ENCODE measurements around the gene PTPN11. TPM values are rescaled to one million over a fixed set of nuclear protein-coding genes. Genes with fewer than 3 reads are reported as not detected.
"Not testable (repeated sequence)": the region's sequence is repeated elsewhere in the genome, so short reads cannot be mapped to it uniquely, and the experiment has no call there.

The PTPN11 gene
- total and polyA plus RNA-seq, 2 experiments from 2014 or later = 78.0 to 89.5 TPM

DNA sequence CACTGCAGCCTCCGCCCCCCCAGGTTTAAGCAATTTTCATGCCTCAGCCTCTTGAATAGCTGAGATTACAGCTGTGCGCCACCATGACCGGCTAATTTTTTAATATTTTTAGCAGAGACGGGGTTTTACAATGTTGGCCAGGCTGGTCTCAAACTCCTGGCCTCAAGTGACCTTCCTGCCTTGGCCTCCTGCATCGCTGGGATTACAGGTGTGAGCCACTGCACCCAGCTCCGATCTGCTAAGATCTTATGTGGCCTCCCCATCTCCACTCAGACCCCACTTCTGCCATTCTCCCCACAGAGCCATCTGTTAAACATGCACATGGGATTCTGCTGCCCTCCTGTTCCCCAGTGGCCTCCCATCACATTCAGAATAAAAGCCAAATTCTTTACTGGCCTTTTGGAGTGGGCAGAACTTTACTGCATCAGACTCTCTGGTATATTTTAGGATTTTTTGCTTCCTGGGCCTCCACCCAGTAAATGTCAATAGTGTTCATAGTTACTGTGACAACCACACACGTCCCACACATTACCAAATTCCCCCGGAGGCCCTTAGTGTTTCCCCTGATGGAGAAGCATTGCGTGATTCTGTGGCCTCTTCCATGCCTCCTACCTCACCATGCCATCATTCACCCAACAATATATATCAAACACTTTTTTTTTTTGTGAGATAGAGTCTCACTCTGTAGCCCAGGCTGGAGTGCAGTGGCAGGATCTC is 96.3 kb downstream of the PTPN11 start:
- in situ Hi-C loops (cut with MboI) = no loop called here
- no peak overlapping the region for H3K4me2 ChIP-seq (ENCODE audit: unreplicated experiment)
- H3K27me3 ChIP-seq (replicated peaks; ENCODE audit: insufficient read depth) = no peaks in the 10 kb centered on the region
- no peaks in the 10 kb centered on the region for H3K9me3 ChIP-seq (ENCODE audit: low read depth)
- H3K79me2 ChIP-seq (ENCODE audit: insufficient read depth) = no peaks in the 10 kb centered on the region
- no peak overlapping the region for H3K4me3 ChIP-seq
- peak; percentile 67 for DNase-seq
- H3K9me2 ChIP-seq (ENCODE audit: insufficient read depth) = no peaks in the 10 kb centered on the region
- H3K4me1 ChIP-seq (ENCODE audit: insufficient read depth) = no peaks in the 10 kb centered on the region
- no peaks in the 10 kb centered on the region; the same call in 1 of the 2 replicates for H3K36me3 ChIP-seq (ENCODE audit: low read depth)
- 31% methylated on average over 9 of the region's 9 CpGs for WGBS, 2 experiments (ENCODE audit: low coverage in 1 of 2, low lambda C conversion rate in 2 of 2, missing lambda C conversion rate in 2 of 2)
- H3F3A ChIP-seq (ENCODE audit: insufficient read depth) = no peaks in the 10 kb centered on the region
- H4K20me1 ChIP-seq (ENCODE audit: insufficient read depth) = no peaks in the 10 kb centered on the region
- no peak overlapping the region for H3K27ac ChIP-seq
- TF ChIP-seq EZH2 (IDR thresholded peaks at IDR 0.05; ENCODE audit: insufficient read depth, poor library complexity, severe bottlenecking) = no peak
- TF ChIP-seq EZH2phosphoT487 (IDR thresholded peaks at IDR 0.05; ENCODE audit: insufficient read depth, low read depth) = no peak
- H2AFZ ChIP-seq = no peak overlapping the region
- H3K9ac ChIP-seq = no peak overlapping the region; the same call in 1 of the 2 replicates

DNA sequence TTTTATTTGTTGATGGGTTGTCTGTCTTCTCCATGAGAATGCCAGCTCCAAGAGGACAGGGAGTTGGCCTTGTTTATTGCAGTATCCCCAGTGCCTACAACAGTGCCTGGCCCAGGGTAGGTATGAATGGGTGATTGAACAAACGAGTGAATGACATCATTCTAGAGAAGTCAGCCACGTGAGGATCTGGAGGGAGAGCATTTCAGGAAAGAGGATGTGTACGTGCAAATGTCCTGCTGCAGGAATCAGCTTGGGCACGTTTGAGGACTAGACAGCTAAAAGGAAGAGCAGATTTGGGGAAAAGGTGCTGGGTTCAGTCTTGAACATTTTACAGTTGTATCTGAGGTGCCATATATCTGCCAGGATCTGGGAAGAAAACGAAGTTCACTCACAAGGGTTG is 97.1 kb downstream of the PTPN11 start:
- Histone ChIP-seq H3K36me3 (ENCODE audit: low read depth) (no peaks in the 10 kb centered on the region; the same call in 1 of the 2 replicates), H3K4me3 (no peak overlapping the region), H3K4me1 (ENCODE audit: insufficient read depth) (no peaks in the 10 kb centered on the region), H3K9ac (no peak overlapping the region), H3K27ac (no peak overlapping the region), H3K9me3 (ENCODE audit: low read depth) (no peaks in the 10 kb centered on the region), H3F3A (ENCODE audit: insufficient read depth) (no peaks in the 10 kb centered on the region), H2AFZ (no peak overlapping the region), H3K4me2 (ENCODE audit: unreplicated experiment) (no peak overlapping the region), H4K20me1 (ENCODE audit: insufficient read depth) (no peaks in the 10 kb centered on the region), H3K27me3 (replicated peaks; ENCODE audit: insufficient read depth) (no peaks in the 10 kb centered on the region), H3K79me2 (ENCODE audit: insufficient read depth) (no peaks in the 10 kb centered on the region), H3K9me2 (ENCODE audit: insufficient read depth) (no peaks in the 10 kb centered on the region)
- TF ChIP-seq EZH2 (IDR thresholded peaks at IDR 0.05; ENCODE audit: insufficient read depth, poor library complexity, severe bottlenecking) = no peak
- no peak for TF ChIP-seq EZH2phosphoT487 (IDR thresholded peaks at IDR 0.05; ENCODE audit: insufficient read depth, low read depth)
- in situ Hi-C loops (cut with MboI) = no loop called here
- DNase-seq = no peak
- 71 to 77% methylated on average over 5 of the region's 5 CpGs for WGBS, 2 experiments (ENCODE audit: low coverage in 1 of 2, low lambda C conversion rate in 2 of 2, missing lambda C conversion rate in 2 of 2)

DNA sequence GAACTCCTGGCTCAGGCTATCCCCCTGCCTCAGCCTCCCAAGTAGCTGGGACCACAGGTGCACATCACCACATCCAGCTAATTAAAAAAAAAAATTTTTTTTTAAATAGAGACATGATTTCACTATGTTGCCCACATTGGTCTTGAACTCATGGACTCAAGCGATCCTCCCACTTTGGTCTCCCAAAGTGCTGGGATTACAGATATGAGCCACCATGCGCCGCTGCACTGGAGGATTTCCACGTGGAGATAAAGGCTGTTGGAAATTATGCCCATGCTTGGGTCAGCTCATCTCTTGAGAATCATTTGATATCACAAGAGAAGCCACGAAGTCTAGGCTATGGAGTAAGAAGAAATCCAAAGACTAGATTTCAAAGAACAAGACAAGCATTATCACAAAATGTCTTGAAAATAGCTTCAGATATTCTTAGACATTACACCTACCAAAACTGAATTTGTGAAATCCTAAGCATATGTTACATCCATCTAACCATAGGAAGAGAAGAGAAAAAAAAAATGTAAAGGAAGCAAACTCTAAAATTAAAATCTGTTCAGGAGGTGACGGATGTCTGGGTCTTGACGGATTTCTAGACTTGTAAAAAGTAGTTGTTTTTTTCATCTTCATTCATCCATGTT is 99.1 kb downstream of the PTPN11 start:
- in situ Hi-C loops (cut with MboI) = no loop called here
- H3K9me3 ChIP-seq (ENCODE audit: low read depth) = no peaks in the 10 kb centered on the region
- H3K27me3 ChIP-seq (replicated peaks; ENCODE audit: insufficient read depth) = no peaks in the 10 kb centered on the region
- no peak overlapping the region for H2AFZ ChIP-seq
- no peaks in the 10 kb centered on the region for H3K79me2 ChIP-seq (ENCODE audit: insufficient read depth)
- no peak for TF ChIP-seq EZH2phosphoT487 (IDR thresholded peaks at IDR 0.05; ENCODE audit: insufficient read depth, low read depth)
- no peak for TF ChIP-seq EZH2 (IDR thresholded peaks at IDR 0.05; ENCODE audit: insufficient read depth, poor library complexity, severe bottlenecking)
- H3K4me3 ChIP-seq = no peak overlapping the region
- no peaks in the 10 kb centered on the region for H3K36me3 ChIP-seq (ENCODE audit: low read depth)
- H3K9ac ChIP-seq = no peak overlapping the region
- H3F3A ChIP-seq (ENCODE audit: insufficient read depth) = no peaks in the 10 kb centered on the region
- WGBS, 2 experiments (ENCODE audit: low coverage in 1 of 2, low lambda C conversion rate in 2 of 2, missing lambda C conversion rate in 2 of 2) = 78 to 81% methylated on average over 7 of the region's 7 CpGs
- H3K27ac ChIP-seq = no peak overlapping the region
- H4K20me1 ChIP-seq (ENCODE audit: insufficient read depth) = no peaks in the 10 kb centered on the region
- no peaks in the 10 kb centered on the region for H3K9me2 ChIP-seq (ENCODE audit: insufficient read depth)
- DNase-seq = no peak
- H3K4me1 ChIP-seq (ENCODE audit: insufficient read depth) = no peaks in the 10 kb centered on the region
- no peak overlapping the region for H3K4me2 ChIP-seq (ENCODE audit: unreplicated experiment)

DNA sequence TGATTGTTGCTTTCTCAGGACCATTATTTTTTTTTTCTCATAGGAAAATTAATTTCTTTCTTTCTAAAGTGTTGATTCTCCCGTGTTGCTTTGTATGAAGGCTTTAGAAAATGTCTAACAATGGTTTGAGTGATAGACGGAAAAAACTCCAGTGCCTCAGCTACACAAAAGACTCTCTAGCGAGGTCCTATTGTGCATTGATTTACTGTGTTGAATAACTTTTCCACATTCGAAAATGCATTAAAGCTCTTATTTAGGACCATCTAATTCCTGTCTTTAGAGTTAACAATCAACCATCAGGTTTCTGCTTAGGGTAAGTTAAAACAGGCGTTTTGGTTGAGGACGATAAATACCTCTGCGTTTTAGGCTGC is 99.6 kb downstream of the PTPN11 start:
- Histone ChIP-seq H3K4me3 (no peak overlapping the region), H3K79me2 (ENCODE audit: insufficient read depth) (no peaks in the 10 kb centered on the region), H3K9me2 (ENCODE audit: insufficient read depth) (no peaks in the 10 kb centered on the region), H3K27me3 (replicated peaks; ENCODE audit: insufficient read depth) (no peaks in the 10 kb centered on the region), H3K4me2 (ENCODE audit: unreplicated experiment) (no peak overlapping the region), H3K9ac (no peak overlapping the region), H3K4me1 (ENCODE audit: insufficient read depth) (no peaks in the 10 kb centered on the region), H3K36me3 (ENCODE audit: low read depth) (no peaks in the 10 kb centered on the region), H2AFZ (no peak overlapping the region), H3K27ac (no peak overlapping the region), H3F3A (ENCODE audit: insufficient read depth) (no peaks in the 10 kb centered on the region), H3K9me3 (ENCODE audit: low read depth) (no peaks in the 10 kb centered on the region), H4K20me1 (ENCODE audit: insufficient read depth) (no peaks in the 10 kb centered on the region)
- in situ Hi-C loops (cut with MboI) = no loop called here
- 69 to 71% methylated on average over 7 of the region's 7 CpGs for whole genome bisulfite sequencing, 2 experiments (ENCODE audit: low coverage in 1 of 2, low lambda C conversion rate in 2 of 2, missing lambda C conversion rate in 2 of 2)
- TF ChIP-seq EZH2phosphoT487 (IDR thresholded peaks at IDR 0.05; ENCODE audit: insufficient read depth, low read depth) (no peak), EZH2 (IDR thresholded peaks at IDR 0.05; ENCODE audit: insufficient read depth, poor library complexity, severe bottlenecking) (no peak)
- no peak for DNase-seq

DNA sequence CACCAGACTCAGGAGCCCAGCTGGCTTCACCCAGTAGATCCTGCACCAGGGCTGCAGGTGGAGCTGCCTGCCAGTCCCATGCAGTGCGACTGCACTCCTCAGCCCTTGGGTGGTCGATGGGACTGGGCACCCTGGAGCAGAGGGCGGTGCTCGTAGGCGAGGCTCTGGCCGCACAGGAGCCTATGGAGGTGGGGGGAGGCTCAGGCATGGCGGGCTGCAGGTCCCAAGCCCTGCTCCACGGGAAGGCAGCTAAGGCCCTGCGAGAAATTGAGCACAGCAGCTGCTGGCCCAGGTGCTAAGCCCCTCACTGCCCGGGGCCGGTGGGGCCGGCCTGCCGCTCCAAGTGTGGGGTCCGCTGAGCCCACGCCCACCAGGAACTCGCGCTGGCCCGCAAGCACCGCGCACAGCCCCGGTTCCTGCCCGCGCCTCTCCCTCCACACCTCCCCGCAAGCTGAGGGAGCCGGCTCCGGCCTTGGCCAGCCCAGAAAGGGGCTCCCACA is 101.1 kb downstream of the PTPN11 start:
- H3K27ac ChIP-seq; H3K4me3 ChIP-seq; H3K9ac ChIP-seq; H3K79me2 ChIP-seq (ENCODE audit: insufficient read depth); H3K4me1 ChIP-seq (ENCODE audit: insufficient read depth); H3K36me3 ChIP-seq (ENCODE audit: low read depth); H3K4me2 ChIP-seq (ENCODE audit: unreplicated experiment); H3F3A ChIP-seq (ENCODE audit: insufficient read depth); H4K20me1 ChIP-seq (ENCODE audit: insufficient read depth); in situ Hi-C loops (cut with MboI); H2AFZ ChIP-seq; DNase-seq; H3K9me3 ChIP-seq (ENCODE audit: low read depth); H3K27me3 ChIP-seq (replicated peaks; ENCODE audit: insufficient read depth); H3K9me2 ChIP-seq (ENCODE audit: insufficient read depth): not testable (repeated sequence)
- WGBS, 2 experiments (ENCODE audit: low coverage in 1 of 2, low lambda C conversion rate in 2 of 2, missing lambda C conversion rate in 2 of 2) = 59 to 85% methylated on average over 8 to 19 of the region's 26 CpGs
